GM19438 (cell line): ENCODE measurements around the gene ZNF225.
"Not testable (repeated sequence)": the region's sequence is repeated elsewhere in the genome, so short reads cannot be mapped to it uniquely, and the experiment has no call there.

Source experiments
- ATAC-seq: cut with Tn5 transposase; IDR thresholded peaks from one replicate; pipeline ENCODE4 v1.9.1; 2021; ENCODE audit warnings: low read depth; ENCODE audit not compliant: unreplicated experiment

Gene ZNF225

GRCh38 chr19:44151491-44151890 is 38.3 kb downstream of the ZNF225 start:
- ATAC-seq = no peak

- ATAC-seq = no peak
Observed at GRCh38 chr19:44156475-44156874, 43.3 kb downstream of the ZNF225 start.

DNA sequence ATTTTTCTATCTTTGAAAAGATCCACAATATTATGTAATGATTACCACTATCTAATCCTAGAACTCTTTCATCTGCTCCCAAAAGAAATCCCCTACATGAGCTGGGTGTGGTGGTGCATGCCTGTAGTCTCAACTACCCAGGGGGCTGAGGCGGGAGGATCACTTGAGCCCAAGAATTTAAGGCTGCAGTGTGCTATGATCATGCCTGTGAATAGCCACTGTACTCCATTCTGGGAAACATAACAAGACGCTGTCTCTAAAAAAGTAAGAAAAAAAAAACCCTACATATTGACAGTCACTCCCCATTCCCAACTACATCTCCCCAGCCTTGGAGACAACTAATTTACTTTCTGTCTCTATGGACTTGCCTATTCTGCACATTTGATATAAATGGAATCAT is 50.6 kb downstream of the ZNF225 start:
- ATAC-seq = no peak

DNA sequence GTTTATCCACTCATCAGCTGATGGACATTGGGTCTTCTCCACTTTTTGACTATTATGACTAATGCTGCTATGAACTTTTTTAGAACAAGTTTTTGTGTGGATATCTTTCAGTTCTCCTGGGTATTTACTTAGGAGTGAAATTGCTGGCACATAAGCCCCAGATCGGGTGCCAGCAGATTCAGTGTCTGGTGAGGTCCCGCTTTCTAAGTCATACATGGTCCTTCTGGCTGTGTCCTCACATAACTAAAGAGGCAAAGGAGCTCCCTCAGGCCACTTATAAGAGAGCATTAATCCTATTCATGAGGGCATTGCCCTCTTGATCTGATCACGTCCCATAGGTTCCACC is 51.1 kb downstream of the ZNF225 start:
- ATAC-seq = no peak

- ATAC-seq = peak; percentile 91
Observed at GRCh38 chr19:44164673-44165512, 51.7 kb downstream of the ZNF225 start, which contains the start of gene ZNF226. ZNF226 (plus strand) TSS chr19:44165100; CDS start chr19:44170081, 4,981 bp downstream.

DNA sequence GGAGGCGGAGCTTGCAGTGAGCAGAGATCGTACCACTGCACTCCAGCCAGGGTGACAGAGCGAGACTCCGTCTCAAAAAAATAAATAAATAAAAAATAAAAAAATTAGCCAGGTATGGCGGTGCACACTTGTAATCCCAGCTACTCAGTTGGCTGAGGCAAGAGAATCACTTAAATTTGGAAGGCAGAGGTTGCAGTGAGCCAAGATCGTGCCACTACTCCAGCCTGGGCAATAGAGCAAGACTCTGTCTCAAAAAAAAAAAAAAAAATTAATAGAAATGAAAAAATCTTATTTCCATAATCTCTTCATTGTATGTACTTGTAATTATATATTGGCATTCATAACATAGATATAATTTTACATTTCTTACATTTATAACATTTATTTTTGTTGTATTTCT is 57.5 kb downstream of the ZNF225 start:
- ATAC-seq = not testable (repeated sequence)

- ATAC-seq = no peak
Observed at GRCh38 chr19:44176590-44176989, 63.4 kb downstream of the ZNF225 start.

- no peak for ATAC-seq
Observed at GRCh38 chr19:44180968-44181367, 67.8 kb downstream of the ZNF225 start.

DNA sequence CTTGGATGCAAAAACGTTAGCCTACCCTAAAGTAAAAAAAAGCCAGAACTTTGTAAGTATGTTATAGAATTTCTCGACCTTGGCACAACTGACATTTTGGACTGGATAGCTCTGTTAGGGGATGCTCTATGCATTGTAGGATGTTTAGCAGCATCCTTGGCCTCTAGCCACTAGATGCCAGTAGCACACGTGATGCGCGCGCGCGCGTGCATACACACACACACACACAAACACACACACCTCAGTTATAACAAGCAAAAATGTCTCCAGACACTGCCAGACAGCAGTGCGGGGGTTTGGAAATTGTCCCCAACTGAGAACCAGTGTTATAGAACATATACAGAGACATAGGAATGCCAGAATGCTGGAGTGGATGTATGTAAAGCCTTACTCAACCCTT is 68.9 kb downstream of the ZNF225 start:
- ATAC-seq = no peak
